Neural progenitor cell (in vitro differentiated cells): ENCODE measurements around the gene SCARF1.

Experiments used
- CTCF ChIP-seq: fragments of 200-600 bp; sonication (generic); IDR thresholded peaks from 2 replicates; pipeline ENCODE4 v1.5.1; 2017; ENCODE audit warnings: antibody characterized with exemption, mild to moderate bottlenecking
- EZH2 ChIP-seq: fragments of 200-600 bp; sonication (generic); IDR thresholded peaks from 2 replicates; pipeline ENCODE4 v1.6.1; 2017; ENCODE audit warnings: antibody characterized with exemption, mild to moderate bottlenecking, moderate library complexity
- EZH2phosphoT487 ChIP-seq: fragments of 200-600 bp; sonication (generic); IDR thresholded peaks from 2 replicates; pipeline ENCODE4 v1.6.1; 2017; ENCODE audit warnings: antibody characterized with exemption

- TF ChIP-seq CTCF (no peak), EZH2 (no peak), EZH2phosphoT487 (no peak)
Measured at GRCh38 chr17:1650731-1651558, 5.4 kb upstream of the SCARF1 start.
